Putamen (tissue), 1 donor: ENCODE data around the gene GFPT1.
"Not testable (repeated sequence)": the region's sequence is repeated elsewhere in the genome, so short reads cannot be mapped to it uniquely, and the experiment has no call there.

Experiments
- DNase-seq: peaks from one replicate; pipeline ENCODE4 v3.0.0-alpha.2; 2016; ENCODE audit warnings: low spot score

GFPT1 gene

GRCh38 chr2:69383176-69383812, 3.7 kb downstream of the GFPT1 start:
- DNase-seq, result no peak

DNA sequence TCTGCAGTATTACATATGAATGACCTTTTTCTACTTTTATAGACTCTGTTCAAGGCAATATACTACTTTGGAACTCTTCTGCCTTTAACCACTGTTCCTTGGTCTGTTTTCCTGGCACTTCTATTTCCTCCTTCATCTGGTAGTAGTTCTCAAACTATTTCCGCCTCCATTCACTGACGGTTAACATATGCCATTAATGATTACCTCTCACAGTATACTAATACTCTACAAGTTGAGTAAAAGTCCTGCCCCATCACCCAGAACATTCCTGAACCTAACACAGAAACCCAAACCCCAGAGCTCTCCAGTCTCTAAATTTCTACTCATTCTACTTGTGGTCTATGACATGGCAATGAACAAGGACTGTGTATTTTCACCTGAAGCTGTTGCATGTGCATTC, 4.5 kb downstream of the GFPT1 start:
- DNase-seq, result no peak

- no peak for DNase-seq
Measured at GRCh38 chr2:69381337-69381737, 5.7 kb downstream of the GFPT1 start.

DNA sequence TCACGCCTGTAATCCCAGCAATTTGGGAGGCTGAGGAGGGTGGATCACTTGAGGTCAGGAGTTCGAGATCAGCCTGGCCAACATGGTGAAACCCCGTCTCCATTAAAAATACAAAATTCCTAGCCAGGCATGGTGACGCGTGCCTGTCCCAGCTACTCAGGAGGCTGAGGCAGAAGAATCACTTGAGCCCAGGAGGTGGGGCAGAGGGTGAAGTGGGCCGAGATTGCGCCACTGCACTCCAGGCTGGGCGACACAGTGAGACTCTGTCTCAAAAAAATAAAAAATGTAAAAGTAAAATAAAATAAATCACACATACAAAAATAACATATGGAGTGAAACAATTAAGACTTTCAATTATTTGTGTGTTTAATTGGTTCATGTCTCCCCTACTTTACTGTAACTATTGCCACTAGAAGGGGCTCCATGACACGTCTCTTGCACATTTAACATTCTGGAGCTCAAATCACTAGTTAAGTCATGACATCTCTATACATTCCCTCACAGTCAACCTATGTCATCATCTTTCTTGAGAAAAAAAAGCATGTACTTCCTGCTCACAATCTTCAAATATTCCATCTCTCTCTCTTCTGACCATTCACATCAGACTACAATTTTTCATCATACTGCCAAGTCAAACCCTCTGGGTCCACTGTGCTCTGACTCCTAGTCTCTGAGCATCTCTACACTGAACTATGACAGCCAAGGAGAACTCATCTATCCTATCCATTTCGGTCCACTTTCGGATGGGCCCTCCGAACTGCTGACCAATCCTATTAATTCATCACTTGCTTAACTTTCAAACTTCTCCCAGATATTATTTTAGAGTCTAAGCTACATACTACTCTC, 6.7 kb downstream of the GFPT1 start:
- no peak for DNase-seq

GRCh38 chr2:69376403-69376802, 10.6 kb downstream of the GFPT1 start:
- no peak for DNase-seq

GRCh38 chr2:69375494-69376353, 11.3 kb downstream of the GFPT1 start:
- no peak for DNase-seq

DNA sequence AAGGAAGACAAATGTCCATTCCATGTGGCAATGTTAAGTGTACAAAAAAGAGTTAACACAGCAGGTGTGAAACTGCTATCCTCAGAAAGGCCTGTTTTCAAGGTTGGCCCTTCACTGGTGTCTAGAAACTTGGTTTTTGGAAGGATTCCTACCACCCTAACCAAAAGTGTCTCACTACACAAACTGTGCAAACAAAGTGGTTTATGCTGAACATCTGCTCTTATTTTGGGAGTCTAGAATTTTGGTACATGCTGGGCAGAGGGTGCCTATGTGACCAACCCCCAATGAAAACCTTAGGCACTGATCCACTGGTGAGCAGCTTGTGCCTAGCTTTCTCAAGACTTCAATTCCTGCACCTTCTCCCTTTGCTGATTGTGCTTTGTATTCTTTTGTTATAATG, 14.3 kb downstream of the GFPT1 start:
- DNase-seq, result no peak

- DNase-seq, result no peak
Measured at GRCh38 chr2:69369802-69370201, 17.2 kb downstream of the GFPT1 start.

GRCh38 chr2:69368588-69368987, 18.4 kb downstream of the GFPT1 start:
- no peak for DNase-seq

GRCh38 chr2:69359371-69359770, 27.7 kb downstream of the GFPT1 start:
- DNase-seq, result no peak

DNA sequence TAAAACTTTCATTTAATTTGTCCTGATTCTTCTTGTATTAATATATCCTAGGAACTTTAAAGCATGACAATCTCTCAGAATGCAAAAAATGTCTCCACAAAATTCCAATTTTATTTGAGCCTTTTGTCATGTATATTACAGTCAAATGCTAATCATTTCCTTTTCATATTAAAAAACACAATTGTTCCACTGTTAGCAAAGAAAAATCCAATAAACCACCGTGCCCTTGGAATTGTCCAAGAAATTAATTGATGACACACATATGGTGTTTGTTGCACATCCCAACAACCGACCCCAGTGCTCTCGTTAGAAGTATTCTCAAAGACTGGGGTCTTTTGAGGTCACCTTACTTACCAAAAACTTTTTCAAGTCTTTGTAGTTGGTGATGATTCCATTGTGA, 28.1 kb downstream of the GFPT1 start:
- no peak for DNase-seq

- no peak for DNase-seq
Measured at GRCh38 chr2:69356471-69356870, 30.6 kb downstream of the GFPT1 start.

DNA sequence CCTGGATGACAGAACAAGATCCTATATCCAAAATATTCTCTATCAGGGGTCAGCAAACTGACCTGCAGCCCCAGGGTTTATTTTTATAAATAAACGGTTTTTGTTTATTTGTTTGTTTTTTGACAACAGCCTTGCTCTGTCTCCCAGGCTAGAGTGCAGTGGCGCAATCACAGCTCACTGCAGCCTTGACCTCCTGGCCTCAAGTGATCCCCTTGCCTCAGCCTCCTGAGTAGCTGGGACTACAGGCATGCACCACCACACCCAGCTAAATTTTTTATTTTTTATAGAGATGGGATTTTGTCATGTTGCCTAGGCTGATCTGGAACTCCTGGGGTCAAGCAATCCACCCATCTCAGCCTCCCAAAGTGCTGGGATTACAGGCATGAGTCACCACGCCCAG, 32.1 kb downstream of the GFPT1 start:
- DNase-seq, result not testable (repeated sequence)

DNA sequence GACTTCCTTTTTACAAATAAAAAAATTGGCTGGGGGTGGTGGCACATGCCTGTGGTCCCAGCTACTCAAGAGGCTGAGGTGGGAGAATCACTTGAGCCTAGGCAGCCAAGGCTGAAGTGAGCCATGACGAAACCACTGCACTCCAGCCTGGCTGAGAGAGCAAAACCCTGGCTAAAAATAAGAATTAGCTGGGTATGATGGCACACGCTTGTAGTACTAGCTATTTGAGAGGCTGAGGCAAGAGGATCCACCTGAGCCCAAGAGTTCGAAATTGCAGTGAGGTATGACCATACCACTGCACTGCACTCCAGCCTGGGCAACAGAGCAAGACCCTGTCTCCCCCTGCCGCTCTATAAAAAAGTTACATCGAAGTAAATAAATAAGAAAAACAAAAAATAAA, 33.7 kb downstream of the GFPT1 start:
- no peak for DNase-seq

DNA sequence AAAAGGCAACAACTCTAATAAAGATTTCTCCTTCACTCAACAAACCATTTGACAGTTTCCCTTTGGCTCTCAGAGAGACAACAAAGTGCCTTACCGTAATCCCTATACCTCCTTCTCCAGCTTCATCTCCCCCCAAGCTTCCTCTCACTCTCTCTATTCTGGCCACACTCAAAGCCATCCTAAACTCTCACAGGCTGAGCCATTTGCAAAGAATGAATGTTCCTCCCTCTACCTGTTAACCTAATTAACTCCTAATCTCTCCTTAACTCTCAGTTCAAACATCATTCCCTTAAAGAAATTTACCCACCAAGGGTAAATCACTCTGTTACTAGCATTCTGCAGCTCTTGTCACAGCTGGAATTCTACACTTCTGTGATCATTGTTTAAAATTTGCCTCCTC, 38.2 kb downstream of the GFPT1 start:
- DNase-seq, result no peak

GRCh38 chr2:69345434-69345833, 41.6 kb downstream of the GFPT1 start:
- no peak for DNase-seq

GRCh38 chr2:69344305-69344704, 42.7 kb downstream of the GFPT1 start:
- DNase-seq, result no peak

DNA sequence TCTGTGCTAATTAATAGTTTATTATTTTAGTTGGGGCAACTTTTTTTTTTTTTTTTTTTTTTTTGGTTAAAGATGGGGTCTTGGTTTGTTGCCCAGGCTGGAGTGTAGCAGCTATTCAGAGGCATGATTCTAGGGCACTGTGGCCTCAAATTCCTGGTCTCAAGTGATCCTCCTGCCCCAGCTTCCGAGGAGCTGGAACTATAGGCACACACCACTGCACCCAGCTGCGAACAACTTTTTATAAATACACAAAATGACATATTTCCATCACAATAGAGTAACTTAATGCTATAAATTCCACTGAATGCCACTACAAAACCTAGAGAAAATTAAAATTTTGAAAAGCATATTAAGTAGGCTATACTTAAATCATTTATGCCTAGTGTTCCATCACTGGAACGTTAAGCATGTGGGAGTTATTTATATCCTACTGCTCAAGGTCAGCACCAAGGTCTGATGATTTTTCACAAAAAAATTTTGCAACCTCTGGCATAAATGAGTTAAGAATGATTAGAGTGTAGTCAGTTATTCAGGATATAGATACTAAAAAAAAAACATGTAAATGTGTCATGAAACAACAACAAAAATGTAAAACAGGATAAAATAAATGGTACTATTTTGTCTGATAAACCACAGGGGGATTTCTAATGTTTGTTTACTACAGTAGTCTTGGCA, 46.8 kb downstream of the GFPT1 start:
- no peak for DNase-seq

GRCh38 chr2:69335311-69335710, 51.7 kb downstream of the GFPT1 start:
- DNase-seq, result no peak

DNA sequence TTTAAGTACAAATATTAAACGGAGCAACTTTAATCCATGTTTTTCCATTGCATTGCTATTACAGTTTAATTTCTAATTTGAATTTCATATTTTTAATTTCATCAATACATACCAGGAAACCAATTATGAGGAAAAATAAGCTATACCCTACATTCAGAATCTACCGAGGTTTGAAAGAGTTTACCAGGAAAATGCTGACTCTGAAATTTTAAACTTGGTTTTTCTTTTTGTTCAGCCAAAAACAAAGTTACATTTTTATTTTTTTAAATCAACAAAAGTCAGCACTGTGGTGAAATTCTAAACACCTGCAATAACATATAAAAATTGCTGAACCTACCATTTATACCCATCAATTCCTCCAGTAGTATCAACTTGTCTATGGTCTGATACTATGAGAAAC, 53.7 kb downstream of the GFPT1 start:
- DNase-seq, result no peak

DNA sequence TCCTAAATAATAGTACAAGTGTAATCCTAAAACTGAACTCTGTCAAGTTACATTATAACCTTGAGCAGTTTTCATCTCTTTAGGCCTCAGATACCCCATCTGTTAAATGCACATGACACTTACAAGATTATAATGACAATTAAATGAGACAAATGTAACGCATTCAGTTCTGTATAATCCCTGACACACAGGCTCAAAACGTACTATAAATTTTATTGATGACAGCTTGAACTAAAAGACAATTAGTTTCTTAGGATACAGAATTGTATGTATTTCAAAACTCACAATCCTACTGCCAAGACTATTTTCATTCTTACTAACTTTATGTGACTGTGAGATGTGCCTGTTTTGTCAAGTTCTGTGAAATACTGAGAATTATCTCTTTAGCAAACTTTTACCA, 56.2 kb downstream of the GFPT1 start:
- no peak for DNase-seq

- DNase-seq, result no peak
Measured at GRCh38 chr2:69322631-69323030, 64.4 kb downstream of the GFPT1 start.
